Prostate gland (tissue), 2 donors: ENCODE data around the gene NUS1. TPM values are rescaled to one million over a fixed set of nuclear protein-coding genes. Genes with fewer than 3 reads are reported as not detected.

ENCODE experiments used
- DNase-seq: peaks from one replicate; pipeline ENCODE4 v3.0.0-alpha.2; 2019; ENCODE audit warnings: low spot score
- H3K27ac ChIP-seq, 2 donors: fragments of 200-600 bp; sonication (generic); 2 replicates each; pipeline ENCODE4 v1.5.1; 2017 to 2019
- H3K27me3 ChIP-seq: fragments of 200-600 bp; sonication (generic); replicated peaks from 2 replicates; pipeline ENCODE4 v1.5.1; 2019; ENCODE audit not compliant: insufficient read depth
- H3K36me3 ChIP-seq, 2 donors: fragments of 200-600 bp; sonication (generic); 1 replicate in 1 of 2; 2 replicates in 1 of 2; pipeline versions ENCODE4 v1.5.1 to v1.8.1; 2017 to 2019
- H3K4me1 ChIP-seq: fragments of 200-600 bp; sonication (generic); replicated peaks from 2 replicates; pipeline ENCODE4 v1.5.1; 2019
- H3K4me3 ChIP-seq, 2 donors: fragments of 200-600 bp; sonication (generic); 2 replicates each; pipeline ENCODE4 v1.5.1; 2017 to 2019
- H3K9me3 ChIP-seq: fragments of 200-600 bp; sonication (generic); 2 replicates; pipeline ENCODE4 v1.5.1; 2017
- POLR2A ChIP-seq: fragments of 450-650 bp; IDR thresholded peaks from one replicate; pipeline ENCODE4 v1.6.1; 2016; ENCODE audit warnings: antibody characterized with exemption, mild to moderate bottlenecking
- POLR2AphosphoS5 ChIP-seq: sonication (generic); formaldehyde crosslinking; IDR thresholded peaks from one replicate; pipeline ENCODE4 v1.6.1; 2017; ENCODE audit warnings: antibody characterized with exemption
- WGBS: methylation state at CpG from one replicate; pipeline ENCODE4 v1.1.5; 2018; 5-methylcytosine and 5-hydroxymethylcytosine counted together
- intact Hi-C: fragments of 100-400 bp; cut with DNase I; formaldehyde crosslinking; loops from one replicate; pipeline ENCODE4 v1.14.2; 2022
- total RNA-seq, 2 donors: library from RNA; depleted of rRNA; stranded (reverse); fragments of >200 nt; gene quantifications; one replicate each; pipeline ENCODE4 v1.1.0, GENCODE V29; 2016
- TF ChIP-seq, protein P1 (sequence below), 4 experiments: fragments of 200-600 bp in 2 of 4; fragments of 450-650 bp in 2 of 4; sonication (generic) in 2 of 4; IDR thresholded peaks; 1 replicate in 3 of 4; 2 replicates in 1 of 4; pipeline ENCODE4 v1.5.1; 2016 to 2019; ENCODE audit warnings: antibody characterized with exemption in 4 of 4, mild to moderate bottlenecking in 2 of 4, moderate library complexity in 2 of 4

The NUS1 gene
- total RNA-seq, 2 donors from 2014 or later = 17.5 to 26.1 TPM

DNA sequence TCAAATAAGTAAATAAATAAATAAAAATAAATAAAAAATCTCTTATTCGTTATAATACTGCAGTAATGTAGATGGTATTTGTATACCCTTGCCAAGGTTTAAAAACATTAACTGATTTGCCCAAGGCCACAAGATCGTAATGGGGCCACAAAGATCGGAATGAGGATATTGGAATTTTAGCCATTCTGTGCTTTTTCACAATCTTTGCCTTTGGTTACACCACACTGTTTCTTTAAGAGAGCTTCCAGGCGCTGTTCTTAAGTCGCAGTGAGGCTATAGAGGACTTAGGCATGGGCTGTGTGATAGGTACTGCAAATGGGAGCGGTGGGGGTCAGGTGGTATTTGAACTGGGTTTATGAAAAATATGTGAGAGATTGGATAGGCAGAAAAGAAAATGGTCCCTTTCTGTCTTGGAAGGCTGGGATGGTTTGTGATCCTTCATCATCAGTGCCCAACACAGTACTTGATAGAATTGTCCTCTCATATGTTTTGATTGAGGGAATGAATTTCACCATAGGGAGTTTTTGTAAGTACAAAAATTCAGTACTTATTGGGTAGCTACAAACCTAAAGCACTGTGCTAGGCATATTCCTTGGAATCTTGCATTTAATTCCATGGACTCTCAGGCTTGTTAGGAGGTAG is 1.4 kb downstream of the NUS1 start:
- H3K4me3 ChIP-seq = peak overlapping the region; percentile 53 to 54
- intact Hi-C loops = no loop called here
- H3K27me3 ChIP-seq = no peaks in the 10 kb centered on the region
- TF ChIP-seq, protein P1, sequence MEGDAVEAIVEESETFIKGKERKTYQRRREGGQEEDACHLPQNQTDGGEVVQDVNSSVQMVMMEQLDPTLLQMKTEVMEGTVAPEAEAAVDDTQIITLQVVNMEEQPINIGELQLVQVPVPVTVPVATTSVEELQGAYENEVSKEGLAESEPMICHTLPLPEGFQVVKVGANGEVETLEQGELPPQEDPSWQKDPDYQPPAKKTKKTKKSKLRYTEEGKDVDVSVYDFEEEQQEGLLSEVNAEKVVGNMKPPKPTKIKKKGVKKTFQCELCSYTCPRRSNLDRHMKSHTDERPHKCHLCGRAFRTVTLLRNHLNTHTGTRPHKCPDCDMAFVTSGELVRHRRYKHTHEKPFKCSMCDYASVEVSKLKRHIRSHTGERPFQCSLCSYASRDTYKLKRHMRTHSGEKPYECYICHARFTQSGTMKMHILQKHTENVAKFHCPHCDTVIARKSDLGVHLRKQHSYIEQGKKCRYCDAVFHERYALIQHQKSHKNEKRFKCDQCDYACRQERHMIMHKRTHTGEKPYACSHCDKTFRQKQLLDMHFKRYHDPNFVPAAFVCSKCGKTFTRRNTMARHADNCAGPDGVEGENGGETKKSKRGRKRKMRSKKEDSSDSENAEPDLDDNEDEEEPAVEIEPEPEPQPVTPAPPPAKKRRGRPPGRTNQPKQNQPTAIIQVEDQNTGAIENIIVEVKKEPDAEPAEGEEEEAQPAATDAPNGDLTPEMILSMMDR (IDR thresholded peaks at IDR 0.05) = no peak
- TF ChIP-seq POLR2A (no peak), POLR2AphosphoS5 (no peak)
- no peaks in the 10 kb centered on the region for H3K9me3 ChIP-seq
- no peak for DNase-seq
- no peak overlapping the region for H3K27ac ChIP-seq
- 69% methylated on average over 6 of the region's 6 CpGs for WGBS
- peaks cover 6% of the 10 kb centered on the region for H3K4me1 ChIP-seq
- H3K36me3 ChIP-seq = no peaks in the 10 kb centered on the region

DNA sequence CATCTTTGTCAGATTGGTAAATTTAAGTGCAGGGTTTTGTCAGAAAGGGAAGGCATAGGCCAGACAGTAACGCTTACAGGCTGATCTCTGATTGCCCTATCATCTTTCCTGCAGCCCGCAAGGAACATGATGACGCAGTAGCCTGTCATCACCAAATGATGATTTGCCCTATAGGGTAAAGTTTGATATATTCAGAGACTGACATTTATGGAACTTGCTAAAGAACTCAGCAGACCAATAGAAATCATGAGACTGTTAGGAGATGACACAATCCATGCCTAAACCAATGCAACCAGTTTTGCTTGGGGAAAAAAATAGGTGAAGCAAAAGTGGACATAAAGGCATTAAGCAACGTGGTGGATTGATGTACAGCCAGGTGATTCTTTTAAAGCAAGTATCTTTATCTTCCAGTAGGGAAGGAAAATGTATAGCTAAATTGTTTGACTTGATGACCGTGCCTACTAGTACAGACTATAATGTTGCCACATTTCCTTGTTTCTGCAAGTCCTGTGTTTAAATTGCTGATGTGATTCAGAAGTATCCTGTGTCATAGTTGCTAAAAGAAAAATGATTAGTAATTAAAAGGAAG is 2.4 kb downstream of the NUS1 start:
- peaks cover 6% of the 10 kb centered on the region for H3K4me1 ChIP-seq

DNA sequence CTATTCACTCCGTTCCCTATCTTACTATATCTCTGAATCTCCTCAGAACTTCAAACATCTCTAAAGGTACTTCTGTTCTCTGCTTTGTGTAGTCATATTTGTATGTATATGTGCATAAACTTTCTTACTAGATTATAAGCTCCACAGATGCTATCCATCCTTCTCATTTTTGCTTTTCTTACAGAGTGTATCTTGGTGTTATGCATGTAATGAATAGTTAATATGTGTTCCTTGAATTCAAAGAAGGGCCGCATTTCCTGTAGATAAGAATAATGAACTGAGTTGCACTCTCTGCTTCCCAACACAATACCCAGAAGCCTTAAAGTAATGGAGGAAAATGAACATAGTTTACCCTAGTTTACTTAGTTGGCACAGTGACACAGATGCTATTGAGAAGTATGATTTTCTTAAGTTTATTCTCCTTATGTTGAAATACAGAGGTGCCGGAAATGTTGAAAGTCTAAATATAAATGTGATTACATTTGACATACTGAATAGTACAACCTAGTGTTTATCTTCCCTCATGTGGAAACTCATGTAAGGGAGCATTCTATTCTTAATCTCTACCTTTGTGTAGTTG is 6.0 kb downstream of the NUS1 start:
- DNase-seq = no peak
- peaks cover 6% of the 10 kb centered on the region for H3K4me1 ChIP-seq
- no peak overlapping the region for H3K27ac ChIP-seq
- intact Hi-C loops = no loop called here
- H3K4me3 ChIP-seq = no peak overlapping the region
- no peaks in the 10 kb centered on the region for H3K9me3 ChIP-seq
- no peak for TF ChIP-seq POLR2A
- TF ChIP-seq, protein P1 (IDR thresholded peaks at IDR 0.05) = no peak
- TF ChIP-seq POLR2AphosphoS5 = no peak
- 58% methylated on average over 3 of the region's 3 CpGs for WGBS
- no peaks in the 10 kb centered on the region for H3K36me3 ChIP-seq
- H3K27me3 ChIP-seq = no peaks in the 10 kb centered on the region

More for the DNA sequence above, 2.4 kb downstream of the NUS1 start:
- Histone ChIP-seq H3K27ac (no peak overlapping the region), H3K4me3 (no peak overlapping the region), H3K9me3 (no peaks in the 10 kb centered on the region), H3K27me3 (no peaks in the 10 kb centered on the region), H3K36me3 (no peaks in the 10 kb centered on the region)
- no peak for DNase-seq
- intact Hi-C loops = no loop called here
- 49% methylated on average over 5 of the region's 5 CpGs for WGBS
- TF ChIP-seq POLR2AphosphoS5 = no peak
- no peak for TF ChIP-seq POLR2A
- TF ChIP-seq, protein P1 (IDR thresholded peaks at IDR 0.05) = no peak

DNA sequence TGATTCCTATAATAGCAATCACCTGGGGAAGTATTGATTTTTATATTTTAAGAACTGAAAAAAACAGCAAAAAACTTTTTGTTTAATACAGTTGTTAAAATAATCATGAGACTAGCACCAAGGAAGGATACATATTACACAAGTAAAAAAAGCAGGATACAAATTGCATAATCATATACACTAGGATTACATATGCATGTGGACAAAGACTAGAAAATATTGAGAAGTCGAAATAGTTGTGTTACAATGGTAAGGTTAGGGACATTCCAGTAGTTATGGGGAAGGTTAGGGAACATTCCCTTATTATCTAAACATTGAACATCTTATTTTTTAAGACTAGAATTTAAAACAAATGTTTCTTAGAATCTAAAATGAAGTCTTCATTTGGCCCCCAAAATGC is 9.5 kb downstream of the NUS1 start:
- TF ChIP-seq, protein P1 (IDR thresholded peaks at IDR 0.05) = no peak
- TF ChIP-seq POLR2AphosphoS5 (no peak), POLR2A (no peak)
- intact Hi-C loops = no loop called here
- 93% methylated on average over 1 of the region's 1 CpG for WGBS
- no peaks in the 10 kb centered on the region for H3K36me3 ChIP-seq
- H3K27ac ChIP-seq = no peak overlapping the region
- no peaks in the 10 kb centered on the region for H3K4me1 ChIP-seq
- no peak overlapping the region for H3K4me3 ChIP-seq
- H3K27me3 ChIP-seq = no peaks in the 10 kb centered on the region
- no peaks in the 10 kb centered on the region for H3K9me3 ChIP-seq
- no peak for DNase-seq
